Measurements from ENCODE around the gene CTSO. TPM values are rescaled to one million over a fixed set of nuclear protein-coding genes. Genes with fewer than 3 reads are reported as not detected.

Gene CTSO
- total RNA-seq, 1 experiment from 2014 or later, result 0.81 TPM

DNA sequence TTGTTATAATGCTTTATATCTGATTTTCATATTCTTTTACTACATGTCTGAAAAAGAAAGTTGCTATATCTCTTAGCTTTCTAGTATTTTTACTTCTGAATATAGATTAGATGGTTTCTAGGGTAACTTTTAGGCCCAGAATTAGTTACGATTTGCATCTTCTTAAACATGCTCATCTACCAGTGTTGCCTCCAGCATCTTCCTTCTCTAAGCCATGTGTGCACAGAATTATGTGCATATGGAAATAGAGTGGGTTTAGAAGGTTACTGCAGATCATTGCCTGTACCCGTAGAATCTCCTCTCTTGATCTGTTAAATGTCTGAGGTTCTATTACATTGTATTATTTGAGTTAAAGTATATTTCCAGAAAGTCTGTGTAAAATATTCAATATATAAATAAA, 52.7 kb downstream of the CTSO start:
- no CpG with 5 or more reads among the region's 2 CpGs for WGBS (ENCODE audit: extremely low coverage, insufficient read length, low lambda C conversion rate)
- H3K27ac ChIP-seq (ENCODE audit: insufficient read length, low read depth, low read length), result no peak overlapping the region
- H3K9ac ChIP-seq (ENCODE audit: extremely low read depth, insufficient read length, low read length), result no peak overlapping the region

More for the DNA sequence above, 52.7 kb downstream of the CTSO start:
- Mint-ChIP-seq H3K4me3 (no peak overlapping the region), H3K27me3 (ENCODE audit: low read depth) (no peaks in the 10 kb centered on the region), H3K9me3 (peaks cover 6 to 14% of the 10 kb centered on the region in 2 experiments; a peak in 4 of 5 replicates), H3K27ac (no peak overlapping the region; a peak in 1 of 7 replicates), H3K4me1 (peaks cover 16 to 17% of the 10 kb centered on the region in 2 experiments), H3K36me3 (ENCODE audit: insufficient read depth in 1 of 3, low read depth in 3 of 3) (peaks cover 5 to 9% (median 7%) of the 10 kb centered on the region in 3 experiments; a peak in 3 of 7 replicates)
- H3K9me3 ChIP-seq (ENCODE audit: control insufficient read depth, low read depth, low read length), result no peaks in the 10 kb centered on the region
- H4K20me1 ChIP-seq (ENCODE audit: control insufficient read depth, insufficient read depth, insufficient read length), result no peaks in the 10 kb centered on the region
- no peak overlapping the region for H4K8ac ChIP-seq (replicated peaks; ENCODE audit: insufficient read length, low read depth, low read length)
- no peak overlapping the region for H3K4me2 ChIP-seq (ENCODE audit: insufficient read depth, insufficient read length, low read length)
- no peak overlapping the region for H2BK5ac ChIP-seq (ENCODE audit: insufficient read length, low read length)
- H3K23me2 ChIP-seq (ENCODE audit: insufficient read length, low read depth, low read length, poor library complexity, severe bottlenecking), result no peaks in the 10 kb centered on the region
- no peak overlapping the region for H2BK20ac ChIP-seq (ENCODE audit: low read depth, low read length, poor library complexity, severe bottlenecking)
- H2BK15ac ChIP-seq (ENCODE audit: low read depth, low read length), result no peak overlapping the region
- H3K14ac ChIP-seq (ENCODE audit: insufficient read depth, low read length), result no peak overlapping the region
- peaks cover 4% of the 10 kb centered on the region; the same call in 1 of the 2 replicates for H3K4me1 ChIP-seq (ENCODE audit: insufficient read depth, low read length)
- H2AFZ ChIP-seq (ENCODE audit: low read length), result no peak overlapping the region
- TF ChIP-seq CTCF (conservative IDR thresholded peaks at IDR 0.05), result no peak
- no peak overlapping the region for H2BK120ac ChIP-seq (ENCODE audit: low read depth, low read length, poor library complexity, severe bottlenecking)
- DNase-seq, result no peak
- no peak overlapping the region for H4K5ac ChIP-seq (ENCODE audit: insufficient read length, low read depth, low read length)
- H2AK5ac ChIP-seq (ENCODE audit: insufficient read length, low read length), result no peak overlapping the region
- H3T11ph ChIP-seq (ENCODE audit: low read length), result no peak overlapping the region
- no peak overlapping the region for H3K4ac ChIP-seq (ENCODE audit: low read depth, low read length)
- no peak overlapping the region for H4K91ac ChIP-seq (ENCODE audit: insufficient read length, low read depth, low read length)
- no peak overlapping the region for H3K18ac ChIP-seq (ENCODE audit: insufficient read length, low read depth, low read length)
- no peaks in the 10 kb centered on the region for H3K79me2 ChIP-seq (ENCODE audit: insufficient read depth, low read length)
- no peak overlapping the region for H3K56ac ChIP-seq (ENCODE audit: insufficient read length, low read depth, low read length)
- no peak overlapping the region for H2BK12ac ChIP-seq (ENCODE audit: insufficient read length, low read depth, low read length)
- no peak overlapping the region for H3K23ac ChIP-seq (ENCODE audit: insufficient read length, low read depth, low read length)
- no peaks in the 10 kb centered on the region for H3K79me1 ChIP-seq (ENCODE audit: insufficient read depth, low read depth, low read length, poor library complexity, severe bottlenecking)
- no peaks in the 10 kb centered on the region for H3K27me3 ChIP-seq (ENCODE audit: insufficient read depth, low read length)

Data from H9 (cell line).